ENCODE results near the gene MSMP. TPM values are rescaled to one million over a fixed set of nuclear protein-coding genes. Genes with fewer than 3 reads are reported as not detected.

Gene MSMP
- total RNA-seq, 1 donor, result not detected

GRCh38 chr9:35703906-35704672 lies 50.0 kb downstream of the MSMP start:
- no peak for DNase-seq (ENCODE audit: low read depth)
- TF ChIP-seq CTCF (IDR thresholded peaks at IDR 0.05; ENCODE audit: insufficient read depth, low read depth, low read length), result no peak
- no peak overlapping the region for H3K4me3 ChIP-seq (ENCODE audit: low read depth, low read length)

Small RNAs within 50 kb of the gene (small RNA-seq; reads per million reads assigned to genes)
- gene MIR6853, result 0.47 reads per million

Other genes with a start within 250 kb of the MSMP start
- 13.0 and 13.2 TPM in 2 replicates for gene TESK1, start 149.0 kb downstream of the MSMP start, total RNA-seq
- 0.86 and 1.3 TPM in 2 replicates for gene CD72, start 135.9 kb downstream of the MSMP start, total RNA-seq
- under 0.01 TPM in 1 of 2 replicates, not detected in the other for gene SIT1, start 103.3 kb downstream of the MSMP start, total RNA-seq
- 103,191 and 163,599 TPM in 2 replicates for gene RMRP, start 96.3 kb downstream of the MSMP start, total RNA-seq
- 18.1 and 18.7 TPM in 2 replicates for gene CCDC107, start 96.0 kb downstream of the MSMP start, total RNA-seq
- gene ARHGEF39, start 89.1 kb downstream of the MSMP start, total RNA-seq, result 0.97 and 3.0 TPM in 2 replicates
- under 0.01 TPM in 1 of 2 replicates, not detected in the other for gene CA9, start 80.3 kb downstream of the MSMP start, total RNA-seq
- 1,636 and 1,893 TPM in 2 replicates for gene TPM2, start 64.4 kb downstream of the MSMP start, total RNA-seq
- gene TLN1, start 22.1 kb downstream of the MSMP start, total RNA-seq, result 369 and 428 TPM in 2 replicates
- 107 and 126 TPM in 2 replicates for gene CREB3, start 21.6 kb downstream of the MSMP start, total RNA-seq
- gene GBA2, start 5.0 kb downstream of the MSMP start, total RNA-seq, result 29.0 and 38.4 TPM in 2 replicates
- gene RGP1, start 5.0 kb downstream of the MSMP start, total RNA-seq, result 14.8 and 17.7 TPM in 2 replicates
- gene NPR2, start 37.3 kb upstream of the MSMP start, total RNA-seq, result 16.4 and 19.9 TPM in 2 replicates
- gene SPAG8, start 58.0 kb upstream of the MSMP start, total RNA-seq, result 0.32 and 0.86 TPM in 2 replicates
- 13.8 and 27.4 TPM in 2 replicates for gene HINT2, start 60.8 kb upstream of the MSMP start, total RNA-seq
- not detected in 2 replicates for gene FAM221B, start 74.5 kb upstream of the MSMP start, total RNA-seq
- gene TMEM8B, start 75.0 kb upstream of the MSMP start, total RNA-seq, result 0.86 and 1.9 TPM in 2 replicates
- not detected in 2 replicates for gene OR13J1, start 116.1 kb upstream of the MSMP start, total RNA-seq
- 0.43 and 0.97 TPM in 2 replicates for gene HRCT1, start 151.9 kb upstream of the MSMP start, total RNA-seq
- not detected in 2 replicates for gene SPAAR, start 155.2 kb upstream of the MSMP start, total RNA-seq
- gene OR2S2, start 203.9 kb upstream of the MSMP start, total RNA-seq, result under 0.01 and 0.32 TPM in 2 replicates

Data from fibroblast of villous mesenchyme (primary cell).